Kasumi-1 (cell line): ENCODE data around the gene PEX11A.
"Not testable (repeated sequence)": the region's sequence is repeated elsewhere in the genome, so short reads cannot be mapped to it uniquely, and the experiment has no call there.

Experiments
- DNase-seq, 2 experiments: peaks; one replicate each; lab custom pipeline; 2025; lab: John Stamatoyannopoulos, UW

Gene PEX11A, protein sequence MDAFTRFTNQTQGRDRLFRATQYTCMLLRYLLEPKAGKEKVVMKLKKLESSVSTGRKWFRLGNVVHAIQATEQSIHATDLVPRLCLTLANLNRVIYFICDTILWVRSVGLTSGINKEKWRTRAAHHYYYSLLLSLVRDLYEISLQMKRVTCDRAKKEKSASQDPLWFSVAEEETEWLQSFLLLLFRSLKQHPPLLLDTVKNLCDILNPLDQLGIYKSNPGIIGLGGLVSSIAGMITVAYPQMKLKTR

DNA sequence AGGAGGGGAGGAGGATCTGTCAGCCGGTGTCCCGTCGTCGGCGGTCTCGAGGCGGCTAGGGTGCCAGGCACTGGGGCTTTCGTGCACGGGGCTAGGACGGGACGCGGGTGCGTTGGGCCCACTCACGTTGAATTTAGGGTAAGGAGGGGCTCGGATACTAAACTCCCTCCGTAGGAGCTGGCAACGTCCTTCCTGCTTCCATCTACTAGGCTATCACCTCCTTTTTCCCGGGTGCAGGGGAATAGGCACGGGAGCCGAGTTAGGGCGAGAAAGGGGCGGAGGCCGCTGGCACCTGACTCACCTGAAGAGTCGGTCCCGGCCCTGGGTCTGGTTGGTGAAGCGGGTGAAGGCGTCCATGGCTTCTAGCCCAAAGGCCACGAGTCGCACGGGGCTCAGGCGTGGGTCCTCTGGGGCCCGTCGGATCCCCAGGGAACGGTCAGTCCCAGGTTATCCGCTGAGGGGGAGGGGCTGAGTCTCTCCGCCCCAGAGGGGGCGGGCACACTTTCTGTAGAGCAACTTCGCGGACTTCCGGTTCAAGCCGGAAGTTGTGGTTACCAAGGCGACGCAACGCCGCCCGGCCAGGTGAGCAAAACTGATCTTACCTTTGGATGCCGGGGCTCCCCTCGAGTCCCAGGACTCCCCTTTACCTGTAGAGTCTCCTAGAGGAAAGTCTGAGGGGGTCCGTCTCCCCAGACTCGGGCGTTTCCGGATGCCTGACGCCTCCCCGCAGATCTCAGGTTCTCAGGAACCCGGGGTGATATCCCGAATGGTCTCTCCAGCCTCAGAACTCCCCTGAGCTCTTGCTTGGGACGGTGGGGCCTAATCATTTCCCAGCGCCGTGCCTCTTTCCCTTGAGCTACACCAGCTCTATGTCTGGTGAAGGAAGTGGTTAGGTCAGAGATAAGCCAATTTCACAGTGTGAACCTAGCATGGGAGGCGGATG lies at the start of gene PEX11A, which contains the start of gene WDR93:
TSS of gene PEX11A (minus strand) at position 479 of the 943 bp plus-strand sequence. CDS start at position 357, 122 bp downstream.
TSS of gene WDR93 (plus strand) at position 536 of the 943 bp plus-strand sequence. CDS start 10,936 bp downstream, outside the sequence.
- peak; percentile 57 to 59 for DNase-seq

DNA sequence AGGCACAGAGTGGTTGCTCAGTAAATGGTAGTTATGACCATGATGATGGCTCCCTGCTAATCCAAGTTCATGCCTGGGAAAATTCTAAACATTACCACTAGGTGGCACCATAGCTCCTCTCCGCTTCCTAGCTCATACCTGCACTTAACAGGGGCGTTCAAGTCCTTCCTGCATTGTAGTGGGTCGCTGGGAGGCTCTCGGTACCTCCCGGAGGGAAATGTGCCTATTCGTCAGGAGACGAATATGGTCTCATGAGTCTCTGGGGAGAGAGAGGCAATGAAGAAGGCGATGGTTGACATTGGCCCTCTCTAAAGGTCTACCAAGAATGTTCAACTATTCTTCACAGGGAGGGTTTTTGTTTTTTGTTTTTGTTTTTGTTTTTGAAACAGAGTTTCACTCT lies 49.6 kb upstream of the PEX11A start:
- DNase-seq, result peak; percentile 74 to 84

- DNase-seq, result no peak
Measured at GRCh38 chr15:89735773-89736172, 45.2 kb upstream of the PEX11A start.

- DNase-seq, result no peak
Measured at GRCh38 chr15:89732451-89733172, 42.1 kb upstream of the PEX11A start.

GRCh38 chr15:89731275-89731674 lies 40.7 kb upstream of the PEX11A start:
- no peak for DNase-seq

- DNase-seq, result no peak
Measured at GRCh38 chr15:89728254-89728653, 37.7 kb upstream of the PEX11A start.

DNA sequence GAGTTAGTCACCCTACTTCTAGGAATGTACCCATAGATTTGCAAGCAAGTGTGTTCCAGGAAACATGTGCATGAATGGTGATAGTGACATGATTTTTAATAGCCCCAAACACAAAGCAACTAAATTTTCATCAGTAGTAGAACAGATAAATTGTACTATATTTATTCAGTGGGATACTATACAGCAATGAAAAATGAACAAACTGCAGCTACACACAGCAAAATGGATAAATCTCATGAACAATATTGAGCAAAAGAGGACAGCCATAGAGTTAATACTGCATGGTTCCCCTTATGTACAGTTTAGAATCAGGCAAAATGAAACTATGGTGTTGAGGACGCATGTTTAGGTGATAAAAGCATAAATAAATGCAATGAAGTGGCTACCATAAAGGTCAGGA lies 34.5 kb upstream of the PEX11A start:
- no peak for DNase-seq

DNA sequence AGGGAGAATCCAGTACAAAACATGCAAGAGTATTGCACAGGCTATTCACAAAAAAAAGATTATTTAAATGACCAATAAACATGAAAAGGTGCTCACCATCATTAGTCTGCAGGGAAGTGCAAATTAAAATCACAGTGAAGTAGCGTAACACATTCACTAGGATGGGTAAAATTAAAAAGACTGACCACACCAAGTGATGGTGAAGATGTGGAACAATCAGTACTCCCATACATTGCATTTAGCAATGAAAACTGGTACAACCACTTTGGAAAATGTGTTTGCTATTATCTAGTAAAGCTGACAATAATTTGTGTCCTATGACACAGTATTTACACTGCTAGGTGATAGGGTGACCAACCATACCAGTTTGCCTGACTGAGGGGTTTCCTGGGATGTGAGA lies 34.1 kb upstream of the PEX11A start:
- DNase-seq, result no peak

DNA sequence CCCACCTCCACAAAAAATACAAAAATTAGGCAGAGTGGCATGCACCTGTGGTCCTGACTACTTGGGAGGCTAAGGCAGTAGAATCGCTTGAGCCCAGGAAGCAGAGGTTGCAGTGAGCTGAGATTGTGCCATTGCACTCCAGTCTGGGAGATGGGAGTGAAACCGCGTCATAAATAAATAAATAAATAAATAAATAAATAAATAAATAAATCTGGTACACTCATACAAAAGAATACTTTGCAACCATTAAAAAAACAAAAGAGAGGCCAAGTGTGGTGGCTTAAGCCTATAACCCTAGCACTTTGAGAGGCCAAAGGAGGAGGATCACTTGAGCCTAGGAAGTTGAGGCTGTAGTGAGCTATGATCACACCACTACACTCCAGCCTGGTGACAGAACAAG lies 32.5 kb upstream of the PEX11A start:
- no peak for DNase-seq

- peak; percentile 2 to 15 for DNase-seq
Measured at GRCh38 chr15:89714775-89715174, 24.2 kb upstream of the PEX11A start.

DNA sequence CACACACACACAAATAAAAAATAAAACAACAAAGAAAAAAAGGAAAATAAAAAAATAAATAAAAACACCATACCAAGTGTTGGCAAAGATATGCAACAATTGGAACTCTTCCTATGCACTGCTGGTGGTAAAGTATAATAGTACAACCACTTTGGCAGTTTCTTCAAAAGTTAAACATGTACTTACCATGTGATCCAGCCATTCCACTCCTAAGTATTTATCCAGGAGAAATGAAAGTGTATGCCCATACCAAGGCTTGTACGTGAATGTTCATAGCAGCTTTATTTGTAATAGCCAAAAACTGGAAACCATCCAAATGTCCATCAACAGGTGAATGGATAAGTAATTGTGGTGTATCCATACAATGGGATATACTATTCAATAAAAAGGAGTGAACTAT lies 17.0 kb upstream of the PEX11A start:
- DNase-seq, result no peak

- no peak for DNase-seq
Measured at GRCh38 chr15:89704411-89704810, 13.9 kb upstream of the PEX11A start.

DNA sequence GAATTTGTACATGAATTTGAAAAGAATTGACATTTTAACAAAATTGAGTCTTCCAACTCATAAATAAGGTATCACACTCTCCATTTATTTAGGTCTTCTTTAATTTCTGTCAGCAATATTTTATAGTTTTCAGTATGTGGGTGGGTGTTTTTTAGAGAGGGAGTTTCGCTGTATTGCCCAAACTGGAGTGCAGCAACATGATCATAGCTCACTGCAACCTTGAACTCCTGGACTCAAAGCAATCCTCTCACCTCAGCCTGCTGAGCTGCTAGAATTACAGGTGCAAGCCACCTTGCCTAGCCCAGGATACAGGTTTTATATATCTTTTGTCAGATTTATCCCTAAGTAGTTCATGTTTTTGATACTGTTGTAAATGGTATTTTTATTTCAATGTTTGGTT lies 4.6 kb upstream of the PEX11A start:
- no peak for DNase-seq

DNA sequence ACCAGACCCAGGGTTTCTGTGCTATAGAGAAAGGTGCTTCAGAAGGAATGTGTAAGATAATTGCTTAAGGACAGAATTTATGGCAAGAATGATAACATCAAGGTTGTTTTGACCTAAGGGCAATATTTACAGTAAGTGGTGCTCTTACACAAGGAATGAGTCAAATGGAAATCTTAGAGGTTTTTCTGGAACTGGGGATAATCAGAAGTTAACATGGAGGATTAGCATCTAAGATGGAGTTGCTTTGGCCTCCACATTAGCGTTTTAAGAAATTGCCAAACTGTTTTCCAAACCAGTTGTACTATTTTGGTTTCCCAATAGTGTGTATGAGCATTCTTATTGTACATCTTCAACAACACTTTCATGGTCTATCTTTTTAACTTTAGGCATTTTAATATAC lies 3.1 kb upstream of the PEX11A start:
- DNase-seq, result no peak

- no peak for DNase-seq
Measured at GRCh38 chr15:89693091-89693490, 2.5 kb upstream of the PEX11A start.

GRCh38 chr15:89689930-89690275 lies 651 bp downstream of the PEX11A start:
- not testable (repeated sequence) for DNase-seq

DNA sequence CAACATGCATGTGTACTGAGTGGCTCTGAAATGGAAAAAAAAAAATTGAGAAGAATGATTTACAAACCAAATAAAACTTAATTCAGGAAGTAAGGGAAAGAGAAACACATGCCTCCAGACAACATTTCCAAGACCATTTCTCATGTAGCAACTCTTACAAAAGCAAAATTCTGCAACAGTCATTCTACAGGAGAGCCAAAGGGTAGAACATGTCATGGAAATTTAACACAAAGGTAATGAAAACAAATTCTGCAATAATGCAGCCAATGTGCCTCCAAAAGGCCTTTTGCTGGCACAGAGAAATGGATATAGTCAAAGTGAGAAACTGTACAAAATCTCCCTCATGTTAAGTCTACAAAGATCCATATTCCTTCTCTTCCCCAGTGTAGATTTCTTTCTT lies 4.0 kb downstream of the PEX11A start:
- no peak for DNase-seq

GRCh38 chr15:89685995-89686394 lies 4.6 kb downstream of the PEX11A start:
- DNase-seq, result no peak

GRCh38 chr15:89681146-89681545 lies 9.4 kb downstream of the PEX11A start:
- no peak for DNase-seq

DNA sequence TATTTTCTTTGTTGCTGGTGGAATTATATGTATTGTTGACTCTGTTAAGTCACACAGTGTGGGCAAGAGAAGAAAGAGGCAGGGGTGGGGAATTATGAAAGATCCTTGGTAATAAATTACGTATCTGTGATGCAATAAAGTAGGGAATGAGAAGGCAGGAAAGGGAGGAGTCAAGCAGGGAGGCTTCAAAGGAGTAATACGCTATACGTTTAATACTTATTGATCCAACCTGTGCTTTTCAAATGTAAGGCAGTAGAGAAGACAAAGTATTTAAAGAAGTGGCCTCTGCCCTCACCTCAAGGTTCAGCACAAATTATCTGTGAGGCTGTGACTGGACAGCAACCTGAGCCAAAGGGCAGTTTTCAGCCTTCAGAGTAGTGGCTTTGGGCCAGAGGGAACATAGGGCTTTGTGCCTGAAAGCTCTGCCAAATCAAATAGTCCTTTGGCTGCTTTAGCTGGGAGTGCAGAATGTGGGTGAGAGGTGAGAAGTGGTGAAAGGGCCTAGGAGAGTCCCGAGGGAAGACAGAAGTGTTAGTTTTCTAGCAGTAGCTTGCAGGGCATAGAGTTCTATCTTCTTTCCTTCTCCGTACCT lies 10.2 kb downstream of the PEX11A start:
- DNase-seq, result no peak

DNA sequence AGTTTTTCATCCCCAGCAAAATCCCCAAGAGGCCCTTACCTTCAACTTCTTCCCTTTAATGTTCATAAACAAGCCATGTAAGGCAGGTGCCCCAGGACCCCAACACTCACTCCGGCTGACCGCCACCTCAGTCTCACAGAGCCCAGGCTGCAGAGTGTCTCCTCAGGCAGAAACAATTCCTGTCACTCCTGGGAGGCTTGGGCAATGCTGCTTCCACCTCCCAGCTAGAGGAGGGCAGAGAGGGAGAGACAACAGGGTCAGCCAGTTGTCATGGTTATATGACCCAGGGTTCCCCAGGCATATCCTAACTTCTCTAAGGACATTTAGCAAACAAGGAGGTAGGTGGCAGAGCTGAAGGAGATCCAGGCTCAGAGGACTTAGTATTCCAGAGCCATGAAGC lies 11.3 kb downstream of the PEX11A start, which contains the start of gene PLIN1:
TSS of gene PLIN1 (minus strand) at position 156 of the 400 bp plus-strand sequence. CDS start 1,878 bp downstream, outside the sequence.
- no peak for DNase-seq

DNA sequence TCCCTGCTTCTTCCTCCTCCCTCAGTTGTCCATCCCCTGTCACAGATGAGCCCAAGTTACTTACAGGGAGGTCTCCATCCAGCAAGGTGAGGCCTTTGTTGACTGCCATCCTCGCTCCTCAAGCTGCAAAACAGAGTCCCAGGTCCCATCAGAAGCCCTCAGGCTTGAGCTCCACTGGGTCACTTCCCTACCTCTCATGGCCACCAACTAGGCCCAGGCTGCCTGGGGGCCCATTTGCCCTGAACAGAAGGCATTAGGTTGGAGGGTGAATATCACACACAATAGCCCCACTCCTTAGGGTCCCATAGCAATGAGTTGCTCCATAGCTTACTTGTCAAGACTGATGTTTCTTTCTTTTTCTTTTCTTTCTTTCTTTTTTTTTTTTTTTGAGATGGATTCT lies 13.2 kb downstream of the PEX11A start:
- DNase-seq, result no peak
